ENCODE results near the gene GPC3. TPM values are rescaled to one million over a fixed set of nuclear protein-coding genes. Genes with fewer than 3 reads are reported as not detected.

The GPC3 gene
- total RNA-seq, 1 donor from 2014 or later = 1,039 TPM

DNA sequence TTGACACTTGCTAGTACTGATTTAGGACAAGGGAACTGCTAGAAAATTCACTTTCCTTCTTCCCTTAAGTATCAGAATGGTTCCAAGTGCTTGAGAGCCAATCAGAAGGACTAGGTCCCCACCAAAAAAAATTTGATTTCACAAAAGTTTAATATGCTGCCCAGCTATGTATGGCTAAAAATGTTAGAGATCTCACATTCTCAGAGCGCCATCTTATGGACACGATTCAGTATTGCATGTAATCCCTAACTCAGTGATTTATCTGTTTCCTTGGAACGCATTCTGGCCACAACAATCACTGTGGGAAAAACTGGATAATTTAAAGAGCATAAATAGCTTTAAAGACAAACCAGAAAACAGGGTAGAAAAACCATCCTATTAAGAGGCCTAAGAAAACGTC is 315.0 kb downstream of the GPC3 start:
- H4K20me1 ChIP-seq (ENCODE audit: low read depth) = peaks cover 18% of the 10 kb centered on the region
- Mint-ChIP-seq H3K36me3 (no peaks in the 10 kb centered on the region), H3K27me3 (ENCODE audit: insufficient read depth, low read depth) (no peaks in the 10 kb centered on the region), H3K4me3 (no peak overlapping the region), H3K4me1 (peaks cover 35% of the 10 kb centered on the region), H3K27ac (no peak overlapping the region), H3K9me3 (peaks cover 2% of the 10 kb centered on the region)
- H3F3A ChIP-seq (ENCODE audit: low read depth) = no peaks in the 10 kb centered on the region
- H3K79me2 ChIP-seq (ENCODE audit: low read depth) = peaks cover 3% of the 10 kb centered on the region
- H2AFZ ChIP-seq (replicated peaks) = no peak overlapping the region
- H3K4me1 ChIP-seq = peaks cover 14% of the 10 kb centered on the region
- no peaks in the 10 kb centered on the region for H3K36me3 ChIP-seq
- H3K4me3 ChIP-seq = no peak overlapping the region
- peak overlapping the region; percentile 32 for H3K4me2 ChIP-seq
- DNase-seq (ENCODE audit: low spot score) = peak; percentile 35
- no peak overlapping the region for H3K9ac ChIP-seq
- no peaks in the 10 kb centered on the region for H3K9me3 ChIP-seq (ENCODE audit: low read depth)
- H3K27me3 ChIP-seq = no peaks in the 10 kb centered on the region
- H3K27ac ChIP-seq = no peak overlapping the region
- TF ChIP-seq EZH2 (IDR thresholded peaks at IDR 0.05) = no peak
- TF ChIP-seq, protein P1, sequence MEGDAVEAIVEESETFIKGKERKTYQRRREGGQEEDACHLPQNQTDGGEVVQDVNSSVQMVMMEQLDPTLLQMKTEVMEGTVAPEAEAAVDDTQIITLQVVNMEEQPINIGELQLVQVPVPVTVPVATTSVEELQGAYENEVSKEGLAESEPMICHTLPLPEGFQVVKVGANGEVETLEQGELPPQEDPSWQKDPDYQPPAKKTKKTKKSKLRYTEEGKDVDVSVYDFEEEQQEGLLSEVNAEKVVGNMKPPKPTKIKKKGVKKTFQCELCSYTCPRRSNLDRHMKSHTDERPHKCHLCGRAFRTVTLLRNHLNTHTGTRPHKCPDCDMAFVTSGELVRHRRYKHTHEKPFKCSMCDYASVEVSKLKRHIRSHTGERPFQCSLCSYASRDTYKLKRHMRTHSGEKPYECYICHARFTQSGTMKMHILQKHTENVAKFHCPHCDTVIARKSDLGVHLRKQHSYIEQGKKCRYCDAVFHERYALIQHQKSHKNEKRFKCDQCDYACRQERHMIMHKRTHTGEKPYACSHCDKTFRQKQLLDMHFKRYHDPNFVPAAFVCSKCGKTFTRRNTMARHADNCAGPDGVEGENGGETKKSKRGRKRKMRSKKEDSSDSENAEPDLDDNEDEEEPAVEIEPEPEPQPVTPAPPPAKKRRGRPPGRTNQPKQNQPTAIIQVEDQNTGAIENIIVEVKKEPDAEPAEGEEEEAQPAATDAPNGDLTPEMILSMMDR (IDR thresholded peaks at IDR 0.05) = peak; percentile 73
- TF ChIP-seq EZH2phosphoT487 (IDR thresholded peaks at IDR 0.05) = no peak

DNA sequence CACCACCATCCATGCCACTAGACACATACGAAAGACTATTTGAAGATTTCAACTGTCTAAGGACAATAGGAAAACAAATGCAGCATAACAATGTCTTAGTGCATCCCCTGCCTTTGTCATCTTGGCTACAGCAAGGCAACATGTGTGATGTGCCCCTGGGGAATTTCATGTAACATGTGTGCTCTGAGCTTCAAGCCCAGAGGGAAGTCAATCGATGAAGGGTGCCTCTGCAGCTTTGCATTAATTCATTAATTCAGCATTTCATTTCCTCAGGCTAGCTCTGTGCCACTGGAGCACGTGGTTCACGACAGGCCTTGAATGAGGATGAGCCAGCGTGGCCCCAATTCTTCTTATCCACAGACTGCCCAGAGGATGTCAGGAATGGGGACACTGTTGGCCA is 316.2 kb downstream of the GPC3 start:
- H3K27ac ChIP-seq = no peak overlapping the region
- no peak overlapping the region for H3K27ac Mint-ChIP-seq

DNA sequence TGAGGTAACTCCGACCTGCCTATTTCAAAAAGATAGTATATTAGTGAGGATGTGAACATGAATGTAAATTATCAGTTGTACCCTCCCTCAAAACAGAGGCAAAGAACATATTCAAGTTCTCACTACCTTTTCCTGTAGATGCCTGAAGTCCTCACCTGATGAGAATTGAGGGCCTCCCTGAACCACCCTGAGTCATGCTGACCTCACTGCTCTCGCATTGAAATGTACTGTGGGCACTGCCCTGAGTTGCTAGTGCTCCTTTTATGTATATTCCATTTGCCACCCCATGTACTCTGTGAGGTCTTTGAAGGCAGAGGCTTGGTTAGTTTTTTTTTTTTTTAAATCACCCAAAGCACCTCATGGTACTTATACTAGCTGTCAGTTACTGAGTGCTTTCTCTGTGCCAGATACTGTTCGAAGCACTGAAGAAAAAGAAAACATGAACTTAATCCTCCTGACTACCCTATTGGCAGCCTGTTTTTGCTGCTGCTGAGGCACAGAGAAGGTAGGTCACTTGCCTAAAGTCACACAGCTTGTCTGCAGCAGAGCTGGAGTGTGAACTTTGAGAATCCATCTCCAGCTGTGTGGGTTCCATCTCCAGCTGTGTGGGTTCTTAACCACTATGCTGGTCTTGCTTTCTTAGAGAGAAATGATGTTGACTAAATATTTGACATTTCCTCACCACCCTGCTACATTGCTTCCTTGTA is 317.0 kb downstream of the GPC3 start:
- H3K4me3 ChIP-seq = no peak overlapping the region
- peaks cover 4% of the 10 kb centered on the region for H3K79me2 ChIP-seq (ENCODE audit: low read depth)
- no peaks in the 10 kb centered on the region for H3K27me3 Mint-ChIP-seq (ENCODE audit: insufficient read depth, low read depth)
- H3K27me3 ChIP-seq = no peaks in the 10 kb centered on the region
- peaks cover 2% of the 10 kb centered on the region for H3K9me3 Mint-ChIP-seq
- no peak for DNase-seq (ENCODE audit: low spot score)
- H4K20me1 ChIP-seq (ENCODE audit: low read depth) = peaks cover 15% of the 10 kb centered on the region
- TF ChIP-seq EZH2 (IDR thresholded peaks at IDR 0.05) = no peak
- TF ChIP-seq EZH2phosphoT487 (IDR thresholded peaks at IDR 0.05) = no peak
- TF ChIP-seq, protein P1 (IDR thresholded peaks at IDR 0.05) = no peak
- H2AFZ ChIP-seq (replicated peaks) = no peak overlapping the region
- no peaks in the 10 kb centered on the region for H3K36me3 Mint-ChIP-seq
- peaks cover 31% of the 10 kb centered on the region for H3K4me1 Mint-ChIP-seq
- H3K4me3 Mint-ChIP-seq = no peak overlapping the region
- H3K27ac ChIP-seq = no peak overlapping the region
- no peak overlapping the region for H3K4me2 ChIP-seq
- peaks cover 14% of the 10 kb centered on the region for H3K4me1 ChIP-seq
- no peaks in the 10 kb centered on the region for H3F3A ChIP-seq (ENCODE audit: low read depth)
- no peak overlapping the region for H3K9ac ChIP-seq
- H3K36me3 ChIP-seq = no peaks in the 10 kb centered on the region
- no peaks in the 10 kb centered on the region for H3K9me3 ChIP-seq (ENCODE audit: low read depth)
- no peak overlapping the region for H3K27ac Mint-ChIP-seq

More for the DNA sequence above, 316.2 kb downstream of the GPC3 start:
- Histone ChIP-seq H3K9me3 (ENCODE audit: low read depth) (no peaks in the 10 kb centered on the region), H2AFZ (replicated peaks) (no peak overlapping the region), H3K4me3 (no peak overlapping the region), H3K27me3 (no peaks in the 10 kb centered on the region), H3K4me1 (peaks cover 14% of the 10 kb centered on the region), H3K4me2 (no peak overlapping the region), H3F3A (ENCODE audit: low read depth) (no peaks in the 10 kb centered on the region), H3K79me2 (ENCODE audit: low read depth) (peaks cover 4% of the 10 kb centered on the region), H3K36me3 (no peaks in the 10 kb centered on the region), H4K20me1 (ENCODE audit: low read depth) (peaks cover 18% of the 10 kb centered on the region), H3K9ac (no peak overlapping the region)
- no peaks in the 10 kb centered on the region for H3K27me3 Mint-ChIP-seq (ENCODE audit: insufficient read depth, low read depth)
- peaks cover 2% of the 10 kb centered on the region for H3K9me3 Mint-ChIP-seq
- H3K4me1 Mint-ChIP-seq = peaks cover 31% of the 10 kb centered on the region
- H3K4me3 Mint-ChIP-seq = no peak overlapping the region
- TF ChIP-seq, protein P1 (IDR thresholded peaks at IDR 0.05) = no peak
- TF ChIP-seq EZH2phosphoT487 (IDR thresholded peaks at IDR 0.05) = no peak
- TF ChIP-seq EZH2 (IDR thresholded peaks at IDR 0.05) = no peak
- H3K36me3 Mint-ChIP-seq = no peaks in the 10 kb centered on the region
- no peak for DNase-seq (ENCODE audit: low spot score)
